HG02852 (cell line): ENCODE data around the gene KCMF1.
A peak's percentile ranks its signal among the peaks of the same experiment; 100 is the strongest.

ENCODE experiments used
- ATAC-seq: cut with Tn5 transposase; IDR thresholded peaks from one replicate; pipeline ENCODE4 v1.9.1; 2021; ENCODE audit warnings: mild to moderate bottlenecking, moderate library complexity; ENCODE audit not compliant: unreplicated experiment

The KCMF1 gene

DNA sequence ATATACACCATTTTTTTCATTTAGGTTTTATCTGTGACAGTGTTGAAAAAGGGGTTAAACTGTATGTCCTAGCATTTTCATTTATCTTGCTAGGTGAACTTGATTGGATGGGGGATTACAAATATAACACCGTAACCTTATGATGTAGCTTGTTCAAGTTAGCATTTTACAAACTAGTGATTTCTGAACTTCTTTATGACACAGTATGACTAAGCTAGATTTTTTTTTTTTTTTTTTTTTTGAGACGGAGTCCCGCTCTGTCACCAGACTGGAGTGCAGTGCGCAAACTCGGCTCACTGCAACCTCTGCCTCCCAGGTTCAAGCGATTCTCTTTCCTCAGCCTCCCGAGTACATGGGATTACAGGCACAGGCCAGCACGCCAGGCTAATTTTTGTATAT, 47.1 kb downstream of the KCMF1 start:
- ATAC-seq, result no peak

- no peak for ATAC-seq
These were observed 48.2 kb downstream of the KCMF1 start for GRCh38 chr2:85019121-85019520.

DNA sequence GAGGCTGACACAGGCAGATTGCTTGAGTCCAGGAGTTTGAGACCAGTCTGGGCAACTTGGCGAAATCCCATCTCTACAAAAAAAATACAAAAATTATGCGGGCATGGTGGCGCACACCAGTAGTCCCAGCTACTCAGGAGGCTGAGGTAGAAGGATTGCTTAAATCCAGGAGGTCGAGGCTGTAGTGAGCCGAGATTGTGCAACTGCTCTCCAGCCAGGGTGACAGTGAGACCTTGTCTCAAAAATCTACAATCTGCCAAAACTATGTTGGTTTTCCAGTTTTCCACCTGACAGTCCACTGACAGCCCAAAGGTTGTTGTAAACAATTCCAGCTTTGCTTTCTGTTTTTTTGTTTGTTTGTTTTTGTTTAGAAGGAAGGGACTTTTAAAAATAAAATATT, 51.3 kb downstream of the KCMF1 start:
- ATAC-seq, result no peak

DNA sequence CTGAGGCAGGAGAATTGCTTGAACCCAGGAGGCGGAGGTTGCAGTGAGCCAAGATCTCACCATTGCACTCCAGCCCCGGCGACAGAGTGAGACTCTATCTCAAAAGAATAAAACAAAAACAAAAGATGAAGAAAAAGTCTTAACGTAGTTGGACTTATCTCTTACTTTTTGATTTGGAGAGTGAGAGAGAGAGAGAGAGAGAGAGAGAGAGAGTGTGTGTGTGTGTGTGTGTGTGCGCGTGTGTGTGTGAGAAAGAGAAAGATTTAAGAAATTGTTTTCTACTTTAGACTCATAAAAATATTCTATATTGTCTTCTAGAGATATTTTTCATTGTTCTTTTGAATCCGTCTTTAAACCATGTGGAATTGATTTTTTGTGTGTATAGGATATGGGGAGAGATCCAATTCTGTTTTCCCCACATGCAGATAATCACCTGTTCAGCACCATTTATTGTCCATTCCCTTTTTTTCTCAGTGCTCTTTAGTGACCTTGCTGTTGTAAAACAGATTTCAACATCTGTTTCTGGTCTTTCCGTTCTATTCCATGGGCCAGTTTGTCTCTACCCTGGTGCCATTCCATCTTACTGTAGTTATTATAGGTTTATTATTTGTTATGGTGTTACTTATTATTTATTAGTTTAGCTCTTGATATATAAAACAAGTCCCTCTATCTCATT, 53.5 kb downstream of the KCMF1 start:
- no peak for ATAC-seq

DNA sequence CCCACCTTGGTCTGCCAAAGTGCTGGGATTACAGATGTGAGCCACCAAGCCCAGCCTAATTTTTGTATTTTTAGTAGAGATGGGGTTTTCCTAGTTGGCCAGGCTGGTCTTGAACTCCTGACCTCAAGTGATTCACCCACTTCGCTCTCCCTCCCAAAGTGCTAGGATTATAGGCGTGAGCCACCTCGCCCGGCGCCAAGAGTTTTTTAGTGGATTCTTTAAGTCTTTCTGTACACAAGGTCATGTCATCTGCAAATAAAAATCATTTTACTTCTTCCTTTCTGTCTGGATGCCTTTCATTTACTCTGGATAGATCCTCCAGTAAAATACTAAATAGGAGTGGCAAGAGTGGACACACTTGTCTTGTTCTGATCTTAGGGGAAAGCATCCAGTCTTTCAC, 61.7 kb downstream of the KCMF1 start:
- no peak for ATAC-seq

DNA sequence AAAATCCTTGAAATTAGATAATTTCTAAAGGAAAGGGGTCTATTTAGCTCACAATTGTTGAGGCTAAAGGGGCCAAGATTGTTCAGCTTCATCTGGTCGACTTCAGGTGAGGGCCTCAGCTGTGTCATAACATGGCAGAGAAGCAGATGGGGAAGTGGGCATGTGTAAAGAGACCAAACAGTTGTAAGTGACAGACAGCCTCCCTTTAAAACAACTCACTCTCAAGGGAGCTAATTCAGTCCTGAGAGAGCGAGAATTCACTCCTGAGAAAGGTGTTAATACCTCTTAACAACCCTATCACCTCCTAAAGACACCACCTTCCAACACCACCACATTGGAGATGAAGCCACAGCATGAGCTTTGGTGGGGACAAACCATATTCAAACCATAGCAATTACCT, 62.4 kb downstream of the KCMF1 start:
- ATAC-seq, result no peak

DNA sequence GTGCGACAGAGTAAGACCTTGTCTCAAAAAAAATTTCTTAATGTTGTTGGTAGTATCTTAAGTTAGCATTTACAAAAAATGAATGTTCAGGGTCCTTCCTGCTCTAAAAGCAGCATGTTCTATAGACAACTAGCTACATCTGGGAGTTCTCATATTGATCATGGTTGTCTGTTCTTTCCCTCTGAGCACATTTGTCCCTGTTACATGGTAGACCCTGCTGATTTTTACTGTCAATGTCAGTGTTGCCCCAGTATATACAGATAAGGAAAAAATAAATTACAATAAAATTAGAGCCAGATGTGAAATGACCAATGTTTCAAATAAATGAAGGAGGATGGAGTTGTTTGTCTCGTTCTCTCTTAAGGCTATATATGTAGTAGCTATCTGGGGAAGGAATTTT, 63.2 kb downstream of the KCMF1 start:
- ATAC-seq, result no peak

GRCh38 chr2:85037622-85038021, 66.7 kb downstream of the KCMF1 start:
- ATAC-seq, result no peak

DNA sequence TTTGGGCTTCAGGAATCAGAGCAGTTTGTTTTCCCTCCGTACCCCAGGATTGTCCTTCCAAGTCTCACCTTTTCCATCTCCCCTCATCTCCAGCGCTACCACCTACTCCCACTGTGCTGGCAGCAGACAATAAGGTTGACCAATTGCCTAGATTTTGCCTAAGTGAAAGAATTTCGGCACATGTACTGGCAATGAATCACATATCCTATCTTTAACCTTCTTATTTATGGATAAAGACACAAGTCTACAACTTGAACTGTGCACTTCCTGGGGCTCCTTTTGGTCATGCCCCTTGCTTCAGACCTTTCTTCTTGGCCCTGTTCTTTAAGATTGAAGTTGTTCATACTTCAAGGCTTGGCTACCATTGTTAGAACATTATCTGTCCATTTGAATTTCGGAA, 71.4 kb downstream of the KCMF1 start:
- ATAC-seq, result no peak

DNA sequence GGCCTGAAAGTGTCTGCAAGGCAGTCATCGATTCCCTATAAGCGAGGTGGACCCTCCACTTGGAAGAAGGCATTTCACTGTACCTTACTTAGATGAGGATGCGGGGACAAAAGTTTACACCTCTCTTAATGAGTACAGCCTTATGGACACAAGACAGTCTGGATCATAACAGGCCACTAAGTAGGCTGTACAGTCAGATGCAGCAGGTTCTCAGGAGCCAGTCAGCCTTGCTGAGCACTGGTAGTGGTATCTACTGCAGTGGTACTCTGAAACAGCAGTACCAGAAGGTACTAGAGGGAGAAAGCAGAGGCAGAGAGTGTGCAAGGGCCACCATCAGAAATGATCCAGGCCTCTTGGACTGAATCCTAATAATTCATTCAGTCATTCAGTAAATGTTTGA, 77.6 kb downstream of the KCMF1 start:
- ATAC-seq, result no peak

- ATAC-seq, result no peak
These were observed 78.3 kb downstream of the KCMF1 start for GRCh38 chr2:85049236-85049635.

- ATAC-seq, result no peak
These were observed 82.8 kb downstream of the KCMF1 start for GRCh38 chr2:85053802-85054201.

DNA sequence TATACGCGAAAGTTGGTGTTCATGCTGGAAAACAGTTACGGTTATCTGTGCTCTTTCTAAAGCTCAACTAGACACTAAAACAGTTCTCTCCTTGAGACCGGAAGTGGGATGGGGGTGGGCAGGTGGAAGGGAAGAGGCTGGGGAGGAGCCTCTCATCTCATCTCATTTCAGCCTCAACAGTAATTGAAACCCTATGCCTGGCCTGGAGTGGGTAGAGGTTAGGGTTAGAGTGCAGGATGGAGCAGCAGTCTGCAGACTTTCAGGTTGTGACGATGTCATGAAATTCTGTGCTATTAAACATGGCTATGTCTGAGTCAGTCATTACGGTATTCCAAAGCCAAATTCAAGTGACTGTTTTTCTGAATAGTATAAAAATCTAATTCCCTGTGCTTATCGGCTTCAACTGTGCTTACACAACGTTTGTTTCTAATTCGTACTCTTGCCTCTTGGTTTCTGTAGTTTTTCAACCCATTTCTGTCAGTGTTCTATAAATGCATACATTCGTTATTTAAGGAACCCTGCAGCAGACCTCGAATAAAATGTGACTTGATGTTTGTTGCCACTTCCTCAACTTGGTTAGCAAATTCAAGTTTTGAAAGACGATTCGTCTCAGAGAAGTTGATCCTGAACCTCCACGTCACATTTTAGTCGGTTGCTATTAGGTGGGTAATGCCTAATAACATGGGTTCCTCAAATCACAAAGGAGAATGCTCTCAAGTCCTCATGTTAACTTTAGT, 86.4 kb downstream of the KCMF1 start:
- ATAC-seq, result no peak

DNA sequence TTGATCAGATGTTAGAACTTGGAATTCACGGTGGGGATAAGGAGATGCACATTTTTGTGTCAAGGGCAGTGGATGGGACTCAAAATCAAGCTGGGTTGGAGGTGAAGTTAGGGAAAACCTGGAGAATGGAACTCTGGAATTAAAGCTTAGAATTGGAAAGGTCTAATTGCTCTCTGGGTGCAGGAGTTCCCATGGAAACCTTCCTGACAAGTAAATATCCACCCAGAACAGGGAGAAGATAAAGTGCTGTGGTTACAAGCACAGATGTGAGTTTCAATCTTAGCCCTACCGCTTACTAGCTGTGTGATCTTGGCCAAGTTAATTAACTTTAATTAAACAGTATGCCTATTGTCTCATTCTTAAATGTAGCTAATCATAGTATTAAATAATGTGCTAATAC, 90.9 kb downstream of the KCMF1 start:
- ATAC-seq, result no peak

DNA sequence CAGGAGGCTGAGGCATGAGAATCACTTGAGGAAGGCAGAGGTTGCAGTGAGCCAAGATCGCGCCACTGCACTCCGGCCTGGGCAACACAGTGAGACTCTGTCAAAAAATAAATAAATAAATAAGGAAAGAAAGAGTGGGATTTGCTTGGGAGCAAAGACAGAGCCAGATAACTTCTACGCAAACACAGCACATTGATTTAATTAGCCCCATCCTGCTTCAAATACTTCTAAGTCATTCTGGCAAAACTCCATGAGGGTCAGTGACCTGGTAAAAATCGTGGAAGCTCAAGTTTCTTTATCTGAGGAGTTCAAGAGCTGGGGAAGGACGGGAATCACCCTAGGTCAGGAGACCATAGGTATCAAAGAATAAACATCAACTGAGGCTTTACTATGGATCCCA, 91.6 kb downstream of the KCMF1 start:
- no peak for ATAC-seq

DNA sequence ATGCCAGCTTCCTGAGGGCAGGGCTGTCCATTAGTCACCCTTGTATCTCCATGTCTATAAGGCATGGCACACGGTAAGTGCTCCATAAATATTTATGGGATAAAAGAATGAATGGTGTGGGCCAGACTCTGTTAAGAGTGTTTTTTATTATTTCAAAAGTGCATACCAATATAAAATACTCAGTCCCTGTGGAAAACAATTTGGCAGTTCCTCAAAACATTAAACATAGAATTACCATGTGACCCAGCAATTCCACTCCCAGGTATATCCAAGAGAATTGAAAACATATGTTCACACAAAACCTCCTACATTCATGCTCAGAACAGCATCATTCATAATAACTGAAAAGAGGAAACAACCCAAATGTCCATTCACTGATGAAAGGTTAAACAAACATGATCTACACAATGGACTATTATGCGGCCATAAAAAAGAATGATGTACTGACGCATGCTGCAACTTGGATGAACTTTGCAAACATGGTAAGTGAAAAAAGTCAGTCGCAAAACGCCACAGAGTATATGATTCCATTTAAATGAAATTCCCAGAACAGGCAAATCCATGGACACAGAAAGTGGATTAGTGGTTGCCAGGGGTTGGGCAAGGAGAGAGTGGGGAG, 93.1 kb downstream of the KCMF1 start:
- ATAC-seq, result no peak

GRCh38 chr2:85064927-85065577, 94.1 kb downstream of the KCMF1 start:
- no peak for ATAC-seq

DNA sequence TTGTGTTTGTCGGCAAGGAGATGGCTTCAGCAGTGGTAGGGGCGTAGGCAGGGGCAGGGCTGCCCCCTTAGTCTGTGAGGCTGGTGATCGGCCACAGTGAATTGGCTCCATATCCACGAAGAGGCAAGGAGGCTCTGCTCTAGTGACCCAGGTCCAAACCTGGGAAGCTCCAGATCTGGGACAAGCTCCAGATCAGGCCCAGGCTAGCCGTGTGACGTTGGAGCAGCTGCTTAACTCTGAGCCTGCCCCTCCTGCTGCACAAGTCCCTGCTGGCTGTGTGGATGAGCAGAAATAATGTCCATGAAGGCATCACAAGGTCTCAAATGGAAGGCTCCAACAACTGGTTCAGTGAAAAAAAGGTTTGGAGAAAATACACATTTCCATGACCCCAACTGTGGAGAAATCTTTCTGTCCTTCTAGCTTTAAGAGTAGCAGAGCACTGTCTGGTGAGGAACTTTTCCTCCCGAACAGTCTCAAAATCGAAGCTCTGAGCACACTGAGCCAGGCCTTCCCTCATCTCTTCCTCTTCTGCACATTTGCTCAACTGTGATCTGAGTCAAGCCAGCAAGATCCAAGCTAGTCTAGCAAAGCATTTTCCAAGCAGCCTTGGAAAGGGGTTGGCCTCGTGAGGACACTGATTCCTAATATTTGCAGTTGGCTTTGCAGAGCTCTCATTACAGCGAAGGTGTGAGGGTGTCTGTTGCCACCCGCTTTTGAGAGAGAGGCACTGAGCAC, 95.2 kb downstream of the KCMF1 start:
- ATAC-seq, result no peak

DNA sequence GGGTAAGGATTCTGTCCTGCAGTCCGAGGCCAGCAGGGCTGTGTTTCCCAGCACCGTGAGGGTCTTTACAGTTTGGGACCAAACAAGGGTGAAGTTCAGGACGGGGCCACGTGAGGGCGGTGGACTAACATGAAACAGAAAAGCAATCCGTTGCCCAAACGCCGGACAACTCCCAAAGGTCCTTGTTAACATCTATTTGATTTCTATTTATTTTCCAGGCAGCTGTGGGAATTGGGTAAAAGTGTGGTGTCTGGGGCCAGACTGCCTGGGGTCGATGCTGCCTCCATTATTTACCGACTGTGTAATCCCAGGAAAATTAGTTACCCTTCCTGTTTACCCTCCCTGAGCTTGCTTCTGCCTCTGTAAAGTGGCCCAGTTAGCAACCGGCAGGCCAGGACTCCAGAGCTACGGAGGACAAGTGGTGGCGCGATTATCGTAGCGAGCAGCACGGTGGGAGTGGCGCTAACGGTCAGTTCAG, 96.0 kb downstream of the KCMF1 start:
- ATAC-seq, result peak; percentile 55

- no peak for ATAC-seq
These were observed 100.1 kb downstream of the KCMF1 start for GRCh38 chr2:85071096-85071495.

GRCh38 chr2:85073033-85073432, 102.1 kb downstream of the KCMF1 start:
- no peak for ATAC-seq
